K562 (cell line): Measurements from ENCODE around the gene CLCA2. TPM values are rescaled to one million over a fixed set of nuclear protein-coding genes. Genes with fewer than 3 reads are reported as not detected.
A peak's percentile ranks its signal among the peaks of the same experiment; 100 is the strongest.

Source experiments
- ATAC-seq: fragments of 200-7000 bp; cut with Tn5 transposase; 3 replicates; pipeline ENCODE4 v1.9.1; 2020; ENCODE audit warnings: moderate library complexity
- BruUV-seq: library from RNA; stranded (reverse); fragments of 400-500 nt; replicated peaks from 2 replicates; lab custom pipeline; 2021; lab: Mats Ljungman, UMichigan
- CTCF ChIA-PET: fragments of 300-600 bp; formaldehyde crosslinking; extraction: SDS; loops from one replicate; lab custom pipeline; 2021; ENCODE audit warnings: low intra/inter-chr PET ratio; lab: Yijun Ruan, JAX
- POLR2A ChIA-PET: fragments of 300-600, 350-650 bp; sonication (Branson Sonifier 250); formaldehyde crosslinking; extraction: SDS; loops from one replicate; lab custom pipeline; 2021; ENCODE audit warnings: antibody characterized with exemption, inconsistent platforms; lab: Yijun Ruan, JAX
- DNase-seq, 4 experiments: peaks; one replicate each; pipeline versions ENCODE4 v3.0.0 to v3.0.0-alpha.2; 2011 to 2018; ENCODE audit warnings: low spot score in 3 of 4, mixed read lengths in 3 of 4; ENCODE audit errors: extremely low read depth in 1 of 4
- FAIRE-seq: peaks from 2 replicates; lab custom pipeline; 2011; peaks lifted over from hg19 to GRCh38; lab: Jason Lieb, UNC
- H2AFZ ChIP-seq: 2 replicates; pipeline ENCODE4 v1.6.0; 2011; ENCODE audit warnings: low read depth, low read length, control low read depth, inconsistent platforms
- H3K27ac ChIP-seq: fragments of 200-600 bp; 3 replicates; pipeline ENCODE4 v1.8.0; 2011; ENCODE audit warnings: low read depth, mild to moderate bottlenecking, control low read depth, inconsistent platforms, low read length, moderate library complexity, mixed read lengths; ENCODE audit errors: extremely low read depth
- H3K27me3 ChIP-seq, 2 experiments: fragments of 300-600 bp in 1 of 2; 2 replicates in 1 of 2; 3 replicates in 1 of 2; pipeline versions ENCODE4 v1.6.0 to v1.8.0; 2011; ENCODE audit warnings: inconsistent platforms in 2 of 2, low read length in 2 of 2, mild to moderate bottlenecking in 1 of 2, mixed read lengths in 1 of 2, moderate library complexity in 1 of 2; ENCODE audit not compliant: control insufficient read depth in 2 of 2, insufficient read depth in 2 of 2
- H3K36me3 ChIP-seq: fragments of 300-600 bp; 3 replicates; pipeline ENCODE4 v1.8.0; 2011; ENCODE audit warnings: mild to moderate bottlenecking, low read length, inconsistent platforms; ENCODE audit not compliant: control insufficient read depth, insufficient read depth
- H3K4me1 ChIP-seq, 2 experiments: fragments of 200-600 bp in 1 of 2; replicated peaks in 1 of 2; 2 replicates in 1 of 2; 3 replicates in 1 of 2; pipeline versions ENCODE4 v1.5.1 to v1.8.0; 2011; ENCODE audit warnings: inconsistent platforms in 2 of 2, low read length in 2 of 2, mild to moderate bottlenecking in 1 of 2, mixed read lengths in 1 of 2, moderate library complexity in 1 of 2; ENCODE audit not compliant: control insufficient read depth in 2 of 2, insufficient read depth in 2 of 2
- H3K4me2 ChIP-seq: 2 replicates; pipeline ENCODE4 v1.6.1; 2011; ENCODE audit warnings: low read length, control low read depth, inconsistent platforms, mixed read lengths; ENCODE audit not compliant: insufficient read depth
- H3K4me3 ChIP-seq: fragments of 200-600 bp; sonication (generic), shearing (Covaris generic); 2 replicates; pipeline ENCODE4 v1.5.1; 2016; ENCODE audit warnings: control low read depth, inconsistent platforms
- H3K79me2 ChIP-seq: fragments of 200-600 bp; 3 replicates; pipeline ENCODE4 v1.8.0; 2011; ENCODE audit warnings: low read length, inconsistent platforms; ENCODE audit not compliant: control insufficient read depth, insufficient read depth
- H3K9ac ChIP-seq, 2 experiments: 2 replicates each; pipeline versions ENCODE4 v1.6.0 to v1.6.1; 2011; ENCODE audit warnings: low read depth in 2 of 2, low read length in 2 of 2, control low read depth in 1 of 2, inconsistent platforms in 1 of 2, mild to moderate bottlenecking in 1 of 2, mixed read lengths in 1 of 2; ENCODE audit not compliant: insufficient read depth in 1 of 2
- H3K9me1 ChIP-seq: one replicate; pipeline ENCODE4 v1.6.0; 2011; ENCODE audit warnings: inconsistent platforms, mild to moderate bottlenecking, low read length, moderate library complexity; ENCODE audit not compliant: control insufficient read depth, insufficient read depth
- H3K9me3 ChIP-seq: replicated peaks from 2 replicates; pipeline ENCODE4 v1.5.1; 2011; ENCODE audit warnings: low read depth, low read length, inconsistent platforms; ENCODE audit not compliant: control insufficient read depth, insufficient read depth
- H4K20me1 ChIP-seq: replicated peaks from 2 replicates; pipeline ENCODE4 v1.6.1; 2011; ENCODE audit warnings: low read length, inconsistent platforms, mixed read lengths; ENCODE audit not compliant: control insufficient read depth, insufficient read depth
- BACH1 ChIP-seq: fragments of 200-800 bp; sonication (Bioruptor generic); IDR thresholded peaks from 2 replicates; pipeline ENCODE4 v1.6.1; 2016; ENCODE audit warnings: missing genetic modification characterization, missing compliant biosample characterization
- ELF1 ChIP-seq: fragments of 200-800 bp; sonication (Bioruptor generic); IDR thresholded peaks from 2 replicates; pipeline ENCODE4 v1.6.1; 2016; ENCODE audit warnings: missing genetic modification characterization, missing compliant biosample characterization
- ETV6 ChIP-seq, 3 experiments: fragments of 150-350 bp in 1 of 3; sonication (generic) in 1 of 3; formaldehyde crosslinking in 1 of 3; IDR thresholded peaks; 2 replicates each; pipeline versions ENCODE4 v1.6.1 to v1.8.0; 2014 to 2022; ENCODE audit warnings: borderline replicate concordance in 2 of 3, low read depth in 2 of 3, antibody characterized with exemption in 1 of 3, low read length in 1 of 3, mild to moderate bottlenecking in 1 of 3, missing genetic modification reagents in 1 of 3
- GABPA ChIP-seq: fragments of 200-800 bp; sonication (Bioruptor generic); conservative IDR thresholded peaks from 2 replicates; pipeline ENCODE4 v1.6.1; 2016; ENCODE audit warnings: low read depth, missing genetic modification characterization, missing compliant biosample characterization
- JUND ChIP-seq, 2 experiments: IDR thresholded peaks; 2 replicates in 1 of 2; 3 replicates in 1 of 2; pipeline ENCODE4 v1.6.1; 2011; ENCODE audit warnings: borderline replicate concordance in 2 of 2, low read depth in 2 of 2, low read length in 2 of 2, improper control_type of control experiment in 1 of 2, missing biosample characterization in 1 of 2, missing genetic modification characterization in 1 of 2, missing genetic modification reagents in 1 of 2
- NFE2 ChIP-seq: IDR thresholded peaks from 2 replicates; pipeline ENCODE4 v1.6.1; 2014; ENCODE audit warnings: antibody characterized with exemption, low read depth
- SOX6 ChIP-seq: fragments of 450-650 bp; IDR thresholded peaks from 2 replicates; pipeline ENCODE4 v1.6.1; 2014; ENCODE audit warnings: mild to moderate bottlenecking
- WGBS: fragments of 100-300 bp; shearing (Covaris generic); methylation state at CpG from one replicate; pipeline ENCODE4 v1.1.6; 2016; ENCODE audit warnings: low coverage, mixed read lengths; ENCODE audit not compliant: insufficient coverage; ENCODE audit errors: missing lambda C conversion rate; 5-methylcytosine and 5-hydroxymethylcytosine counted together
- in situ Hi-C: fragments of 300-500 bp; cut with MboI; formaldehyde crosslinking; loops from 4 replicates; pipeline ENCODE4 v1.15.0; 2018; ENCODE audit warnings: inconsistent platforms, mixed read lengths
- intact Hi-C: fragments of 100-400 bp; cut with micrococcal nuclease; formaldehyde crosslinking; loops from 2 replicates; pipeline ENCODE4 v1.14.2; 2022
- polyA plus RNA-seq, 8 experiments: library from polyadenylated mRNA; depleted of rRNA in 4 of 8; stranded (reverse) in 5 of 8; unstranded in 3 of 8; fragments of >200 nt; fragmentation: Nextera tagmentation in 2 of 8; fragmentation: Illumina TruSeq in 1 of 8; extraction: Ambion mirVana in 2 of 8; extraction: Trizol in 1 of 8; gene quantifications; 2 replicates each; pipeline versions ENCODE4 v1.2.1 to v1.2.3, GENCODE V29; 2011 to 2014; ENCODE audit warnings: inconsistent platforms in 1 of 8, missing spikeins in 1 of 8
- total RNA-seq, 7 experiments: library from RNA; depleted of rRNA in 6 of 7; stranded (reverse); fragments of >200 nt in 6 of 7; fragmentation: Illumina TruSeq in 2 of 7; extraction: Trizol in 2 of 7; gene quantifications; 2 replicates each; pipeline versions ENCODE4 v1.2.1 to v1.2.3, GENCODE V29; 2011 to 2021; ENCODE audit warnings: low replicate concordance in 1 of 7
- TF ChIP-seq, protein P1 (sequence below), 2 experiments: fragments of 450-650 bp; IDR thresholded peaks; 2 replicates each; pipeline ENCODE4 v1.6.1; 2016; ENCODE audit warnings: mild to moderate bottlenecking in 2 of 2, borderline replicate concordance in 1 of 2, low read depth in 1 of 2, moderate library complexity in 1 of 2
- TF ChIP-seq, protein P2 (sequence below): fragments of 250-450 bp; sonication (Bioruptor Pico); IDR thresholded peaks from 2 replicates; pipeline ENCODE4 v1.8.0; 2022; ENCODE audit warnings: inconsistent platforms

The CLCA2 gene
- total and polyA plus RNA-seq, 9 of the 15 experiments (the other 6 are each of a cell fraction or from before 2014, with no cell fraction given), result 0.03 TPM; not detected in 8

DNA sequence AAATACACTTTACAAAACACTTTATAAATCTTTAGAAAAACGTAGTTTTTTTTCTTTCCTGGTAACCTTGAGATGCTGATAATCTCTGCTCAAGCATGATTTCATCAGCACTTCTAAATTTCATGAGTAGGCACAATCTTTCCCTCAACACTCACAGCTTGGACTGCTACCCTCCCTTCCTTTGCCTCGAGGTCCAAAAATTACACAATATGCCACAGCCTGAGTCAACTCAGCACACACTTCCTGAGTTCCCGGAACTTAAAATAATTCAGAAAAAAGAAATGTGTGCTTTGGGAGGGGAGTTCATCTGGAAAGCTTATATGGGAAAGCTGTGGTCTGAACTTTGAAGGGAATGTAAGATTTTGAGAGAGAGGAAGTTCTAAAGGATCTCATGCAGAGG lies 5.9 kb downstream of the CLCA2 start:
- ATAC-seq (peak; percentile 82), FAIRE-seq (no peak), DNase-seq (peak in 1 of 4 experiments; percentile 25)
- no peaks in the 10 kb centered on the region for H4K20me1 ChIP-seq
- WGBS, result 8% methylated on average over 3 of the region's 3 CpGs
- H3K4me1 ChIP-seq, result no peaks in the 10 kb centered on the region; a peak in 1 of 5 replicates
- no peak overlapping the region for H3K9ac ChIP-seq
- peak overlapping the region; percentile 25; the same call in 1 of the 2 replicates for H2AFZ ChIP-seq
- H3K36me3 ChIP-seq, result no peaks in the 10 kb centered on the region
- H3K27me3 ChIP-seq, result no peaks in the 10 kb centered on the region; a peak in 1 of 5 replicates
- CTCF ChIA-PET, result no interaction called here
- intact Hi-C loops, result no loop called here
- no TSS peak for BruUV-seq
- in situ Hi-C loops, result no loop called here
- H3K9me3 ChIP-seq, result no peaks in the 10 kb centered on the region
- POLR2A ChIA-PET, result interaction anchor here (1.0 to 1.5 kb wide), 5 partner anchors 9 to 30 kb away, joined by 3 to 4 read pairs (median 3); no protein-coding TSS in a partner anchor
- H3K27ac ChIP-seq, result peak overlapping the region; percentile 28; the same call in 1 of the 3 replicates
- no peaks in the 10 kb centered on the region for H3K79me2 ChIP-seq
- H3K4me2 ChIP-seq, result no peak overlapping the region
- H3K9me1 ChIP-seq, result no peaks in the 10 kb centered on the region
- no peak overlapping the region for H3K4me3 ChIP-seq
- TF ChIP-seq BACH1 (tag) (peak; percentile 48; the same call in 1 of the 2 replicates), GABPA (tag) (0 out of 2 replicates have a peak, but pooled peaks have one; percentile 21), ETV6 (IDR thresholded peaks at IDR 0.05; ENCODE audit: borderline replicate concordance in 1 of 2, low read depth in 2 of 2, low read length in 1 of 2) (peak in 1 of 2 experiments; percentile 40; a peak in 1 of 4 replicates), ETV6 (CRISPR knock-in tag; IDR thresholded peaks at IDR 0.05; ENCODE audit: borderline replicate concordance) (no peak), NFE2 (0 out of 2 replicates have a peak, but pooled peaks have one; percentile 31), SOX6 (no peak), ELF1 (tag) (peak; percentile 57; the same call in 1 of the 2 replicates), JUND (IDR thresholded peaks at IDR 0.05; ENCODE audit: borderline replicate concordance, low read depth, low read length) (peak; percentile 60; the same call in 1 of the 2 replicates), JUND (tag; IDR thresholded peaks at IDR 0.05; ENCODE audit: borderline replicate concordance, low read depth, low read length) (no peak; the same call in 2 of the 3 replicates)
- TF ChIP-seq, protein P1, sequence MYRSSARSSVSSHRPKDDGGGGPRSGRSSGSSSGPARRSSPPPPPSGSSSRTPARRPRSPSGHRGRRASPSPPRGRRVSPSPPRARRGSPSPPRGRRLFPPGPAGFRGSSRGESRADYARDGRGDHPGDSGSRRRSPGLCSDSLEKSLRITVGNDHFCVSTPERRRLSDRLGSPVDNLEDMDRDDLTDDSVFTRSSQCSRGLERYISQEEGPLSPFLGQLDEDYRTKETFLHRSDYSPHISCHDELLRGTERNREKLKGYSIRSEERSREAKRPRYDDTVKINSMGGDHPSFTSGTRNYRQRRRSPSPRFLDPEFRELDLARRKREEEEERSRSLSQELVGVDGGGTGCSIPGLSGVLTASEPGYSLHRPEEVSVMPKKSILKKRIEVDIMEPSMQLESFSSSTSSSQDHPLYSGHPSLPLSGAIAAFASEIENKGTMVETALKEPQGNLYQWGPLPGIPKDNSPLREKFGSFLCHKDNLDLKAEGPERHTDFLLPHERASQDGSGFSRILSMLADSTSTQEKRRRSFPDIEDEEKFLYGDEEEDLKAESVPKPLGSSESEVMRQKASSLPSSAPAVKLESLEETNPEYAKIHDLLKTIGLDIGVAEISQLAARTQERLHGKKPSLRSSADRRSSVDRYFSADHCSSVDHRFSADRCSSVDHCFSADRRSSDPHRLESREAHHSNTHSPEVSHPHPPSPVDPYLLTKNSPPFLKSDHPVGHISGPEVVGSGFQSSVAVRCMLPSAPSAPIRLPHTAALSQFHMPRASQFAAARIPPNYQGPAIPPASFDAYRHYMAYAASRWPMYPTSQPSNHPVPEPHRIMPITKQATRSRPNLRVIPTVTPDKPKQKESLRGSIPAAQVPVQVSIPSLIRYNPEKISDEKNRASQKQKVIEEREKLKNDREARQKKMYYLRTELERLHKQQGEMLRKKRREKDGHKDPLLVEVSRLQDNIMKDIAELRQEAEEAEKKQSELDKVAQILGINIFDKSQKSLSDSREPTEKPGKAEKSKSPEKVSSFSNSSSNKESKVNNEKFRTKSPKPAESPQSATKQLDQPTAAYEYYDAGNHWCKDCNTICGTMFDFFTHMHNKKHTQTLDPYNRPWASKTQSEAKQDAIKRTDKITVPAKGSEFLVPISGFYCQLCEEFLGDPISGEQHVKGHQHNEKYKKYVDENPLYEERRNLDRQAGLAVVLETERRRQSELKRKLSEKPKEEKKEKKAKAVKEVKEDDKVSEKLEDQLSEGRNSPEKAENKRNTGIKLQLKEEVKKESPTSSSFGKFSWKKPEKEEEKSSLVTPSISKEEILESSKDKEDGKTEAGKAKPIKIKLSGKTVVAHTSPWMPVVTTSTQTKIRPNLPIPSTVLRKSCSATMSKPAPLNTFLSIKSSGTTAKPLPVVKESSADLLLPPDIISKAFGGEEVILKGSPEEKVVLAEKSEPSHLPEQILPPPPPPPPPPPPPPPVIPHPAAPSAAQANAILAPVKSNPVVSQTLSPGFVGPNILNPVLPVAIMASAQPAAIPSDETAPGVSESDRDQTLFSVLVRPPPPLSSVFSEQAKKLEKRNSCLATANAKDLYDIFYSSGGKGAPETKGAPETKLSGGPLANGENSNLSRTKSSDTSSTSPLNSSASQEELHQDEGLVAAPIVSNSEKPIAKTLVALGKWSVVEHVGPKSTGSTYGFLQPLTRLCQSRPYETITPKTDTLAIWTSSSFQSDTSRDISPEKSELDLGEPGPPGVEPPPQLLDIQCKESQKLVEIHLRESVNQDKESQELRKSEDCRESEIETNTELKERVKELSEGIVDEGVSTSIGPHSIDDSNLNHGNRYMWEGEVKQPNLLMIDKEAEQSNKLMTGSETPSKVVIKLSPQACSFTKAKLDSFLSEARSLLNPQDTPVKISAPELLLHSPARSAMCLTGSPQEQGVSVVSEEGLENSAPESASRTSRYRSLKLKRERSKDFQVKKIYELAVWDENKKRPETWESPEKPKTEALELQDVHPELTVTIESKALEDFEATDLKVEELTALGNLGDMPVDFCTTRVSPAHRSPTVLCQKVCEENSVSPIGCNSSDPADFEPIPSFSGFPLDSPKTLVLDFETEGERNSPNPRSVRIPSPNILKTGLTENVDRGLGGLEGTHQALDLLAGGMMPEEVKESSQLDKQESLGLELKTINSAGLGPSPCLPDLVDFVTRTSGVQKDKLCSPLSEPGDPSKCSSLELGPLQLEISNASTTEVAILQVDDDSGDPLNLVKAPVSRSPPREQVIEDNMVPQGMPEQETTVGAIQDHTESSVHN (IDR thresholded peaks at IDR 0.05; ENCODE audit: borderline replicate concordance in 1 of 2, low read depth in 1 of 2), result 0 out of 4 replicates have a peak, but pooled peaks of 1 of the 2 experiments have one; percentile 35
- TF ChIP-seq, protein P2, sequence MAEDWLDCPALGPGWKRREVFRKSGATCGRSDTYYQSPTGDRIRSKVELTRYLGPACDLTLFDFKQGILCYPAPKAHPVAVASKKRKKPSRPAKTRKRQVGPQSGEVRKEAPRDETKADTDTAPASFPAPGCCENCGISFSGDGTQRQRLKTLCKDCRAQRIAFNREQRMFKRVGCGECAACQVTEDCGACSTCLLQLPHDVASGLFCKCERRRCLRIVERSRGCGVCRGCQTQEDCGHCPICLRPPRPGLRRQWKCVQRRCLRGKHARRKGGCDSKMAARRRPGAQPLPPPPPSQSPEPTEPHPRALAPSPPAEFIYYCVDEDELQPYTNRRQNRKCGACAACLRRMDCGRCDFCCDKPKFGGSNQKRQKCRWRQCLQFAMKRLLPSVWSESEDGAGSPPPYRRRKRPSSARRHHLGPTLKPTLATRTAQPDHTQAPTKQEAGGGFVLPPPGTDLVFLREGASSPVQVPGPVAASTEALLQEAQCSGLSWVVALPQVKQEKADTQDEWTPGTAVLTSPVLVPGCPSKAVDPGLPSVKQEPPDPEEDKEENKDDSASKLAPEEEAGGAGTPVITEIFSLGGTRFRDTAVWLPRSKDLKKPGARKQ (CRISPR knock-in tag), result no peak
